Neural progenitor cell (in vitro differentiated cells): ENCODE measurements around the gene DNAH9. TPM values are rescaled to one million over a fixed set of nuclear protein-coding genes. Genes with fewer than 3 reads are reported as not detected.

Source experiments
- DNase-seq: peaks from one replicate; pipeline ENCODE4 v3.0.0-alpha.2; 2016; ENCODE audit warnings: low spot score
- H2AFZ ChIP-seq: fragments of 200-600 bp; sonication (generic); replicated peaks from 2 replicates; pipeline ENCODE4 v1.6.1; 2016; ENCODE audit warnings: antibody characterized with exemption
- H3F3A ChIP-seq: fragments of 200-600 bp; sonication (generic); 2 replicates; pipeline ENCODE4 v1.6.1; 2016; ENCODE audit warnings: antibody characterized with exemption, low read depth
- H3K27ac ChIP-seq: fragments of 200-600 bp; sonication (generic); 2 replicates; pipeline ENCODE4 v1.5.1; 2016; ENCODE audit warnings: mild to moderate bottlenecking
- H3K27me3 ChIP-seq: fragments of 200-600 bp; sonication (generic); 2 replicates; pipeline ENCODE4 v1.6.1; 2016; ENCODE audit warnings: mild to moderate bottlenecking, moderate library complexity
- H3K36me3 ChIP-seq: fragments of 200-600 bp; sonication (generic); 2 replicates; pipeline ENCODE4 v1.5.1; 2016
- H3K4me1 ChIP-seq: fragments of 200-600 bp; sonication (generic); 2 replicates; pipeline ENCODE4 v1.6.1; 2016; ENCODE audit warnings: mixed run types
- H3K4me2 ChIP-seq: fragments of 200-600 bp; sonication (generic); 2 replicates; pipeline ENCODE4 v1.6.1; 2016
- H3K4me3 ChIP-seq: fragments of 200-600 bp; sonication (generic); 2 replicates; pipeline ENCODE4 v1.5.1; 2016
- H3K79me2 ChIP-seq: fragments of 200-600 bp; sonication (generic); 2 replicates; pipeline ENCODE4 v1.6.1; 2016; ENCODE audit warnings: low read depth
- H3K9ac ChIP-seq: fragments of 200-600 bp; sonication (generic); 2 replicates; pipeline ENCODE4 v1.6.1; 2016
- H3K9me3 ChIP-seq: fragments of 200-600 bp; sonication (generic); 2 replicates; pipeline ENCODE4 v1.5.1; 2016; ENCODE audit warnings: low read depth
- H4K20me1 ChIP-seq: fragments of 200-600 bp; sonication (generic); 2 replicates; pipeline ENCODE4 v1.6.1; 2016; ENCODE audit warnings: low read depth
- H3K27ac Mint-ChIP-seq: 3 replicates; pipeline ENCODE4 v1.8.0; 2021; ENCODE audit warnings: mixed read lengths
- H3K27me3 Mint-ChIP-seq: 2 replicates; pipeline ENCODE4 v1.8.0; 2022; ENCODE audit warnings: low read depth, mild to moderate bottlenecking, inconsistent platforms, moderate library complexity, mixed read lengths; ENCODE audit not compliant: insufficient read depth
- H3K36me3 Mint-ChIP-seq: 3 replicates; pipeline ENCODE4 v1.8.0; 2021; ENCODE audit warnings: mixed read lengths
- H3K4me1 Mint-ChIP-seq: 3 replicates; pipeline ENCODE4 v1.8.0; 2021; ENCODE audit warnings: mixed read lengths
- H3K4me3 Mint-ChIP-seq: 3 replicates; pipeline ENCODE4 v1.8.0; 2021; ENCODE audit warnings: mild to moderate bottlenecking, moderate library complexity, mixed read lengths
- H3K9me3 Mint-ChIP-seq: 3 replicates; pipeline ENCODE4 v1.8.0; 2020; ENCODE audit warnings: mixed read lengths
- EZH2 ChIP-seq: fragments of 200-600 bp; sonication (generic); IDR thresholded peaks from 2 replicates; pipeline ENCODE4 v1.6.1; 2017; ENCODE audit warnings: antibody characterized with exemption, mild to moderate bottlenecking, moderate library complexity
- EZH2phosphoT487 ChIP-seq: fragments of 200-600 bp; sonication (generic); IDR thresholded peaks from 2 replicates; pipeline ENCODE4 v1.6.1; 2017; ENCODE audit warnings: antibody characterized with exemption
- total RNA-seq: library from RNA; depleted of rRNA; stranded (reverse); fragments of >200 nt; gene quantifications from 2 replicates; pipeline ENCODE4 v1.2.3, GENCODE V29; 2015; ENCODE audit warnings: low replicate concordance
- TF ChIP-seq, protein P1 (sequence below): fragments of 200-600 bp; sonication (generic); IDR thresholded peaks from 2 replicates; pipeline ENCODE4 v1.5.1; 2017; ENCODE audit warnings: antibody characterized with exemption, mild to moderate bottlenecking

DNAH9 gene
- total RNA-seq, 1 donor from 2014 or later = 1.3 TPM

DNA sequence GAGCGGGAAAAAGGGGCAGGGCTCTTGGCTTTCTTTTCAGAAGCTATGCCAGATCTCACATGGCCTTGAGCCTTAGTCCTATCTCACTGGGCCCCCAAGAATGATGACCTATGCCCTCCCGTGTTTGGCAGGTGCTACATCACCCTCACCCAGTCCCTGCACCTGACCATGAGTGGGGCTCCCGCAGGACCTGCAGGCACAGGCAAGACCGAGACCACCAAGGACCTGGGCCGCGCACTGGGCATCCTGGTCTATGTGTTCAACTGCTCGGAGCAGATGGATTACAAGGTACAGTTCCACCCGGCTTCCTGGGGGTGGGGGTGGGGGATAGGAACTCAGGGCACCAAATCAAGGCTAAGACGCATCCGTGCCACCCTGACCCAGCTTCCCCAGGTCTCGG, 120.9 kb downstream of the DNAH9 start:
- Histone ChIP-seq H3K4me1 (no peaks in the 10 kb centered on the region), H3K36me3 (no peaks in the 10 kb centered on the region), H3K27me3 (no peaks in the 10 kb centered on the region), H3K9me3 (no peaks in the 10 kb centered on the region), H3K27ac (no peak overlapping the region), H3K4me2 (no peak overlapping the region), H3K4me3 (no peak overlapping the region), H3K9ac (no peak overlapping the region), H3F3A (no peaks in the 10 kb centered on the region), H3K79me2 (no peaks in the 10 kb centered on the region), H4K20me1 (no peaks in the 10 kb centered on the region), H2AFZ (no peak overlapping the region)
- Mint-ChIP-seq H3K4me3 (no peak overlapping the region), H3K4me1 (no peaks in the 10 kb centered on the region), H3K27me3 (peaks cover 7% of the 10 kb centered on the region), H3K9me3 (no peaks in the 10 kb centered on the region), H3K36me3 (no peaks in the 10 kb centered on the region), H3K27ac (no peak overlapping the region)
- TF ChIP-seq EZH2phosphoT487 (no peak), EZH2 (no peak)
- TF ChIP-seq, protein P1, sequence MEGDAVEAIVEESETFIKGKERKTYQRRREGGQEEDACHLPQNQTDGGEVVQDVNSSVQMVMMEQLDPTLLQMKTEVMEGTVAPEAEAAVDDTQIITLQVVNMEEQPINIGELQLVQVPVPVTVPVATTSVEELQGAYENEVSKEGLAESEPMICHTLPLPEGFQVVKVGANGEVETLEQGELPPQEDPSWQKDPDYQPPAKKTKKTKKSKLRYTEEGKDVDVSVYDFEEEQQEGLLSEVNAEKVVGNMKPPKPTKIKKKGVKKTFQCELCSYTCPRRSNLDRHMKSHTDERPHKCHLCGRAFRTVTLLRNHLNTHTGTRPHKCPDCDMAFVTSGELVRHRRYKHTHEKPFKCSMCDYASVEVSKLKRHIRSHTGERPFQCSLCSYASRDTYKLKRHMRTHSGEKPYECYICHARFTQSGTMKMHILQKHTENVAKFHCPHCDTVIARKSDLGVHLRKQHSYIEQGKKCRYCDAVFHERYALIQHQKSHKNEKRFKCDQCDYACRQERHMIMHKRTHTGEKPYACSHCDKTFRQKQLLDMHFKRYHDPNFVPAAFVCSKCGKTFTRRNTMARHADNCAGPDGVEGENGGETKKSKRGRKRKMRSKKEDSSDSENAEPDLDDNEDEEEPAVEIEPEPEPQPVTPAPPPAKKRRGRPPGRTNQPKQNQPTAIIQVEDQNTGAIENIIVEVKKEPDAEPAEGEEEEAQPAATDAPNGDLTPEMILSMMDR = no peak
- DNase-seq = no peak

DNA sequence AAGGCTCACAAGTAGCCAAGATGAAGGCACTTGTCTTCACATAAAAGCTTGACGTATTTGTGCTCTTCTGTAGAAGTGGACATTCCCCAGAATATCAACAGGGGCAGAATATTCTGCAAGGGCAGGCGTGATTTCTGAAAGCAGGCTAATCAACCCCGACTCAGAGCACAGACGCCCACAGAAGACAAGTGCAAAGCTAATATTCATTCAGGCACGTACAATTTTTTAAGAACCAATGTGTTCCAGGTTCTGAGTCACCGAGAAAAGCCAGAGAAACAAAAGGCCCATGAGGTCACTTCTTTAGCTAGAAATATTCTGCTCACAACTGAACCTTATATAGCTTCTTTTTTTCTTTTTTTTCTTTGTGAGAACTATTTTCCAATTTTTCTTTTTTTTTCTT, 121.6 kb downstream of the DNAH9 start:
- no peak overlapping the region for H3K4me3 ChIP-seq
- TF ChIP-seq EZH2 (no peak), EZH2phosphoT487 (no peak)
- TF ChIP-seq, protein P1 = no peak
- H3K27me3 ChIP-seq = no peaks in the 10 kb centered on the region
- H2AFZ ChIP-seq = no peak overlapping the region
- no peak overlapping the region for H3K4me2 ChIP-seq
- no peaks in the 10 kb centered on the region for H3K9me3 ChIP-seq
- Mint-ChIP-seq H3K27ac (no peak overlapping the region), H3K36me3 (no peaks in the 10 kb centered on the region), H3K4me1 (no peaks in the 10 kb centered on the region), H3K4me3 (no peak overlapping the region), H3K9me3 (no peaks in the 10 kb centered on the region), H3K27me3 (peaks cover 7% of the 10 kb centered on the region)
- no peak overlapping the region for H3K9ac ChIP-seq
- DNase-seq = no peak
- no peak overlapping the region for H3K27ac ChIP-seq
- no peaks in the 10 kb centered on the region for H3K79me2 ChIP-seq
- no peaks in the 10 kb centered on the region for H3K4me1 ChIP-seq
- H3F3A ChIP-seq = no peaks in the 10 kb centered on the region
- H4K20me1 ChIP-seq = no peaks in the 10 kb centered on the region
- no peaks in the 10 kb centered on the region for H3K36me3 ChIP-seq

DNA sequence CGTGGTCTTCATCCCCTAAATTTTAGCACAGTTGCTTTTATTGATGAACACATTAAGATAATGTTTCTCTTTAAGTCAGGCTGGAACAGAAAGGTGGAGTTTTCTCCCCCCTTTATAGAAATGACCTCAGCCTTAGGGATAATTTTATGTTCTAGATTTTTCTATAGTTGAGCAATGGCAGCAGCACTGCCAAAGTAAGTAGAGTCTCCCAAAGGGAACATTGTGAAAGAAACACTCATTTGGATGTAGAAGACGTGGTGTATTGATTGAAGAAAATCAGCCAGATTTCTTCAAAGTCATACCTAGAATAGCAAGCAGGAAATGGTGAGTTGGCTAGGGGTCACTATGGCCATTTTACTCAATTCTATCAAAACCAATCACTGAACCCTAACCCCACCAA, 122.5 kb downstream of the DNAH9 start:
- Histone ChIP-seq H3K79me2 (no peaks in the 10 kb centered on the region), H3F3A (no peaks in the 10 kb centered on the region), H3K27me3 (no peaks in the 10 kb centered on the region), H3K4me3 (no peak overlapping the region), H3K36me3 (no peaks in the 10 kb centered on the region), H2AFZ (no peak overlapping the region), H3K27ac (no peak overlapping the region), H3K4me2 (no peak overlapping the region), H3K9ac (no peak overlapping the region), H3K4me1 (no peaks in the 10 kb centered on the region), H3K9me3 (no peaks in the 10 kb centered on the region), H4K20me1 (no peaks in the 10 kb centered on the region)
- Mint-ChIP-seq H3K27ac (no peak overlapping the region), H3K9me3 (peaks cover 1% of the 10 kb centered on the region), H3K4me1 (no peaks in the 10 kb centered on the region), H3K36me3 (no peaks in the 10 kb centered on the region), H3K27me3 (peaks cover 7% of the 10 kb centered on the region), H3K4me3 (no peak overlapping the region)
- TF ChIP-seq EZH2phosphoT487 (no peak), EZH2 (no peak)
- TF ChIP-seq, protein P1 = no peak
- DNase-seq = no peak

DNA sequence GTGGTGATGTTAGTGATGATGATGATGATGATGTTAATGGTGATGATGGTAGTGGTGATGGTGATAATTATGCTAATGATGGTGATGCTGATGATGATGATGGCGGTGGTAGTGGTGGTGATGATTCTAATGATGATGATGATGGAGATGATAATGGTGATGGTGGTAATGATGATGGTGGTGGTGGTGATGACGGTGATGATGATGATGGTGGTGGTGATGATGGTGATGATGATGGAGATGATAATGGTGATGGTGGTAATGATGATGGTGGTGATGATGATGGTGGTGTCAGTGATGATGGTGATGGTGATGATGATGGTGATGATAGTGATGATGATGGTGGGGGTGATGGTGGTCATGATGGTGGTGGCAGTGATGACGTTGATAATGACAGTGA, 132.5 kb downstream of the DNAH9 start:
- H3K9me3 ChIP-seq = no peaks in the 10 kb centered on the region
- no peak overlapping the region for H3K9ac ChIP-seq
- no peaks in the 10 kb centered on the region for H3F3A ChIP-seq
- H3K4me1 Mint-ChIP-seq = peaks cover 4% of the 10 kb centered on the region
- no peak overlapping the region for H3K4me3 Mint-ChIP-seq
- H3K79me2 ChIP-seq = no peaks in the 10 kb centered on the region
- H3K36me3 ChIP-seq = no peaks in the 10 kb centered on the region
- no peaks in the 10 kb centered on the region for H3K27me3 ChIP-seq
- H3K27ac Mint-ChIP-seq = no peak overlapping the region
- H2AFZ ChIP-seq = no peak overlapping the region
- no peaks in the 10 kb centered on the region for H3K4me1 ChIP-seq
- H3K4me2 ChIP-seq = no peak overlapping the region
- no peaks in the 10 kb centered on the region for H3K36me3 Mint-ChIP-seq
- TF ChIP-seq, protein P1 = no peak
- TF ChIP-seq EZH2phosphoT487 = no peak
- TF ChIP-seq EZH2 = no peak
- no peaks in the 10 kb centered on the region for H3K27me3 Mint-ChIP-seq
- DNase-seq = no peak
- no peaks in the 10 kb centered on the region for H4K20me1 ChIP-seq
- H3K27ac ChIP-seq = no peak overlapping the region
- H3K9me3 Mint-ChIP-seq = peaks cover 1% of the 10 kb centered on the region
- no peak overlapping the region for H3K4me3 ChIP-seq
